CD1c-positive myeloid dendritic cell (primary cell): ENCODE measurements around the gene TRIM34.
"Not testable (repeated sequence)": the region's sequence is repeated elsewhere in the genome, so short reads cannot be mapped to it uniquely, and the experiment has no call there.

Experiments used
- DNase-seq: peaks from one replicate; pipeline ENCODE4 v3.0.0-alpha.2; 2016; ENCODE audit errors: extremely low spot score

TRIM34 gene

GRCh38 chr11:5684646-5685362 lies 60.0 kb downstream of the TRIM34 start, which contains the start of gene TRIM5:
Gene TRIM5, minus strand, starts transcription at chr11:5685074. Its CDS starts 4,897 bp downstream, at chr11:5680177.
- peak; percentile 94 for DNase-seq

DNA sequence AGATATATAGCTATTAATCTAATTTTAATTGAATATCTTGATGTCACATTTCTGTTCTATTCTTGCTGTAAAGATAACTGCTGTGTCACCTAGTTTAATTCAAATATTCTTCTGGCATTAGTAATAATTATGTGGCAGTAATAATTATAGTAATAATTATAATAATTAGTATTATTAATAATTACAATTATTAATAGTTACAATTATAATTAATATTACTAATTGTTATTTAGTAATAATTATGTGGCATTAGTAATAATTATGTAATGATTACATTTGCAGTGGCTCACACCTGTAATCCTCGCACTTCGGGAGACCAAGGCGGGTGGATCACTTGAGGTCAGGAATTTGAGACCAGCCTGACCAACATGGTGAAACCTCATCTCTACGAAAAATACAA lies 61.6 kb downstream of the TRIM34 start:
- no peak for DNase-seq

DNA sequence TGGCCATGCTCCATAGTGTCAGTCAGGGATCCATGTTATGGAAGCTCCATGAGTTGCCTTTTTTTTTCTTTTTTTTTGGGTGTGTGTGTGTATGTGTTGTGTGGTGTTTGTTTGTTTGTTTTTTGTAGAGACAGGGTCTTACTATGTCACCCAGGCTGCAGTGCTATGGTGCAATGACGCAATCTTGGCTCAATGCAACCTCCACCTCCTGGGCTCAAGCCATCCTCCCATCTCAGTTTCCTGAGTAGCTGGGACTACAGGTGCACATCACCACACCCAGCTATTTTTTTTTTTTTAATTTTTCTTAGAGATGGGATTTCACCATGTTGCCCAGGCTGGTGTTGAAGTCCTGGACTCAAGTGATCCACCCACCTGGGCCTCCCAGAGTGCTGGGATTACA lies 63.7 kb downstream of the TRIM34 start:
- no peak for DNase-seq

- peak; percentile 84 for DNase-seq
These were observed 64.8 kb downstream of the TRIM34 start, which contains the start of gene TRIM22 for GRCh38 chr11:5689551-5689983. Gene TRIM22, plus strand, starts transcription at chr11:5689790. Its CDS starts 6,443 bp downstream, at chr11:5696233.

DNA sequence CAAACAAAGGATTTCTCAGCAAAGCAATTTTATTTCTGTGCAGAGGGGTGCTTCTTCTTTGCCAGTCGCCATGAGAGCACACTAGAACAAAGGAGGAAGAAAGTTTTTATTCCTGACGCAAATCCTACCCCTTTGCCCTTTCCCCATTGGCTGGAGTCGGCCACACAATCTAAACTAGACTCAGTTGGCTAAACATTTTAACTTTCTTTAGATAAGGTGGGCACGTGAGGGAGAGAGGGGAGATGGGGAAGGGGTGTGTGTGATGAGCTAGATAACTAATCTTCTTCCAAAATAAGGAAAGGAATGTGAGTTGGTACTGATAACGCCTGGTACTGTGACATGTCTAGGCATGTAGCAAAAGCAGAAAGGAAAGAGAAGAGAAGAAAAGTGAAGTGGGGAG lies 65.4 kb downstream of the TRIM34 start:
- DNase-seq, result peak; percentile 15

GRCh38 chr11:5690736-5691135 lies 65.9 kb downstream of the TRIM34 start:
- DNase-seq, result no peak

DNA sequence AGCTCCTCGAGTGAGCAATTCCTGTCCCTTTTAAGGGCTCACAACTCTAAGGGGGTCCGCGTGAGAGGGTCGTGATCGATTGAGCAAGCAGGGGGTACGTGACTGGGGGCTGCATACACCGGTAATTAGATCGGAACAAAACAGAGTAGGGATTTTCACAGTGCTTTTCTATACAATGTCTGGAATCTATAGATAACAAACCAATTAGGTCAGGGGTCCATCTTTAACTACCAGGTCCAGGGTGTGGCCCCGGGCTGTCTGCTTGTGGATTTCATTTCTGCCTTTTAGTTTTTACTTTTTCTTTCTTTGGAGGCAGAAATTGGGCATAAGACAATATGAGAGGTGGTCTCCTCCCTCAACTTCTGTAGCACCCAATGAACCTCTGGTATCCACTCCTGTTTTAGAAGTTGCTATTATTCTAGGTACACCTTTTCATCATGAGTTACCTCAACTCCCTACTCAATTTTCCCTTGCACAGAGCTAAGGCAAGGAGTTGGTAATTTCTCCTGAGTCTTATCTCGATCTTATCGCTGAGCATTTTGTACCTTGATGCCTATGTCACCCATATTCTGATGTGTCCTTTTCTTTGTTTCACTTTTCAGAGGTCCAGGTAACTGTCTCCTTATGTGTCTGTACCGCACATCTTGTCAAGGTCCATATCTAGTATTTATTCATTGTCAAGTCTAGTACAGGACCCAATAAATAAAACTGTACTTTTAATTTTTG lies 66.6 kb downstream of the TRIM34 start:
- not testable (repeated sequence) for DNase-seq

GRCh38 chr11:5691964-5692361 lies 67.2 kb downstream of the TRIM34 start:
- peak; percentile 42 for DNase-seq
